PC-3 (cell line): Measurements from ENCODE around the gene PIP5K1C. TPM values are rescaled to one million over a fixed set of nuclear protein-coding genes. Genes with fewer than 3 reads are reported as not detected.

Source experiments
- ATAC-seq: fragments of 200-7000 bp; cut with Tn5 transposase; 2 replicates; pipeline ENCODE4 v1.9.1; 2020; ENCODE audit warnings: mild to moderate bottlenecking, moderate library complexity
- BruUV-seq: library from RNA; stranded (reverse); fragments of 400-500 nt; replicated peaks from 2 replicates; lab custom pipeline; 2021; lab: Mats Ljungman, UMichigan
- CTCF ChIA-PET: fragments of 300-600 bp; sonication (Branson Sonifier 250); formaldehyde crosslinking; loops from one replicate; lab custom pipeline; 2022; ENCODE audit warnings: antibody characterized with exemption; lab: Charles Lee
- POLR2A ChIA-PET: fragments of 300-600 bp; sonication (Branson Sonifier 250); formaldehyde crosslinking; loops from one replicate; lab custom pipeline; 2022; ENCODE audit warnings: antibody characterized with exemption; ENCODE audit not compliant: unreplicated experiment; lab: Charles Lee
- DNase-seq: peaks from one replicate; pipeline ENCODE4 v3.0.0-alpha.2; 2015
- H2AFZ ChIP-seq: fragments of 300-600 bp; sonication (generic); 2 replicates; pipeline ENCODE4 v1.6.0; 2016; ENCODE audit warnings: antibody characterized with exemption, low read length
- H3F3A ChIP-seq: fragments of 300-600 bp; sonication (generic); one replicate; pipeline ENCODE4 v1.6.0; 2017; ENCODE audit warnings: antibody characterized with exemption, low read length, control low read depth, mild to moderate bottlenecking; ENCODE audit not compliant: unreplicated experiment
- H3K27ac ChIP-seq: fragments of 300-600 bp; sonication (generic); 2 replicates; pipeline ENCODE4 v1.5.1; 2016; ENCODE audit warnings: mild to moderate bottlenecking, low read length
- H3K27me3 ChIP-seq: fragments of 300-600 bp; sonication (generic); 2 replicates; pipeline ENCODE4 v1.6.1; 2016; ENCODE audit warnings: low read length, mixed read lengths
- H3K36me3 ChIP-seq: fragments of 300-600 bp; sonication (generic); 2 replicates; pipeline ENCODE4 v1.6.1; 2016; ENCODE audit warnings: low read depth, mixed run types, low read length, mixed read lengths
- H3K4me1 ChIP-seq: fragments of 300-600 bp; sonication (generic); 2 replicates; pipeline ENCODE4 v1.5.1; 2016; ENCODE audit warnings: low read length; ENCODE audit not compliant: insufficient read depth
- H3K4me2 ChIP-seq: fragments of 300-600 bp; sonication (generic); 2 replicates; pipeline ENCODE4 v1.6.0; 2016; ENCODE audit warnings: low read length
- H3K4me3 ChIP-seq: fragments of 300-600 bp; sonication (generic); 2 replicates; pipeline ENCODE4 v1.5.1; 2016; ENCODE audit warnings: mild to moderate bottlenecking, low read length, mixed read lengths
- H3K79me2 ChIP-seq: fragments of 300-600 bp; sonication (generic); 2 replicates; pipeline ENCODE4 v1.6.1; 2017; ENCODE audit warnings: low read length, mixed read lengths
- H3K9ac ChIP-seq: fragments of 300-600 bp; sonication (generic); 2 replicates; pipeline ENCODE4 v1.6.0; 2016; ENCODE audit warnings: mild to moderate bottlenecking, low read length
- H3K9me2 ChIP-seq: fragments of 300-600 bp; sonication (generic); replicated peaks from 2 replicates; pipeline ENCODE4 v1.6.1; 2016; ENCODE audit warnings: mixed run types, low read length, mixed read lengths
- H3K9me3 ChIP-seq: fragments of 300-600 bp; sonication (generic); 2 replicates; pipeline ENCODE4 v1.6.1; 2016; ENCODE audit warnings: low read length, mixed read lengths
- H4K20me1 ChIP-seq: fragments of 300-600 bp; sonication (generic); 2 replicates; pipeline ENCODE4 v1.6.1; 2016; ENCODE audit warnings: low read length, mixed read lengths
- EZH2 ChIP-seq: fragments of 300-600 bp; sonication (generic); IDR thresholded peaks from one replicate; pipeline ENCODE4 v1.6.1; 2017; ENCODE audit warnings: antibody characterized with exemption, mild to moderate bottlenecking, low read length; ENCODE audit not compliant: unreplicated experiment
- EZH2phosphoT487 ChIP-seq: fragments of 300-600 bp; sonication (generic); IDR thresholded peaks from 2 replicates; pipeline ENCODE4 v1.6.1; 2018; ENCODE audit warnings: mild to moderate bottlenecking, antibody characterized with exemption, low read length, borderline replicate concordance
- intact Hi-C: fragments of 100-400 bp; cut with micrococcal nuclease; formaldehyde crosslinking; loops from 2 replicates; pipeline ENCODE4 v1.9.0; 2023
- total RNA-seq: library from RNA; depleted of rRNA; stranded (reverse); fragments of >200 nt; gene quantifications from 2 replicates; pipeline ENCODE4 v1.2.3, GENCODE V29; 2014
- TF ChIP-seq, protein P1 (sequence below): fragments of 300-600 bp; sonication (generic); conservative IDR thresholded peaks from 2 replicates; pipeline ENCODE4 v1.5.1; 2017; ENCODE audit warnings: antibody characterized with exemption, low read depth, mild to moderate bottlenecking, low read length

The PIP5K1C gene
- total RNA-seq, 1 experiment from 2014 or later: 16.1 TPM

DNA sequence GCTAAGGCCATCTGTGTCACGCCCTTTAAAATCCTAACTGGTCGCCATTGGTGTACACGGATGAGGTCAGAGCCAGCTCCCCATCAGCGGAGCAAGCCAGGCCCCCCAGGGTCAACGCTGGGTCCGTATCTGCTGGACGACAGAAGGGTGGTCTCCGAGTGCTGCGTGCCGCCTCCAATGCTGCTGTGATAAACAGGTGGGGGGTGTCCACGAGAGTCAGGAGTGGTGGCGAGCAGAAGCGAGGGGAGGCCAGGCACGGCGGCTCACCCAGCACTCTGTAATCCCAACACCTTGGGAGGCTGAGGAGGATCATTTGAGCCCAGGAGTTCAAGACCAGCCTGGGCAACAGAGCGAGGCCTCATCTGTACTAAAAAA is 42.9 kb downstream of the PIP5K1C start:
- Histone ChIP-seq H3K27ac (no peak overlapping the region), H3K79me2 (no peaks in the 10 kb centered on the region), H3K4me1 (peaks cover 20% of the 10 kb centered on the region), H3K36me3 (no peaks in the 10 kb centered on the region), H3F3A (no peaks in the 10 kb centered on the region), H3K9ac (no peak overlapping the region), H3K4me3 (no peak overlapping the region), H3K27me3 (no peaks in the 10 kb centered on the region), H3K4me2 (no peak overlapping the region), H3K9me3 (no peaks in the 10 kb centered on the region), H4K20me1 (no peaks in the 10 kb centered on the region), H2AFZ (no peak overlapping the region), H3K9me2 (no peaks in the 10 kb centered on the region)
- ChIA-PET POLR2A (no interaction called here), CTCF (no interaction called here)
- intact Hi-C loops: no loop called here
- no peak for DNase-seq
- TF ChIP-seq, protein P1, sequence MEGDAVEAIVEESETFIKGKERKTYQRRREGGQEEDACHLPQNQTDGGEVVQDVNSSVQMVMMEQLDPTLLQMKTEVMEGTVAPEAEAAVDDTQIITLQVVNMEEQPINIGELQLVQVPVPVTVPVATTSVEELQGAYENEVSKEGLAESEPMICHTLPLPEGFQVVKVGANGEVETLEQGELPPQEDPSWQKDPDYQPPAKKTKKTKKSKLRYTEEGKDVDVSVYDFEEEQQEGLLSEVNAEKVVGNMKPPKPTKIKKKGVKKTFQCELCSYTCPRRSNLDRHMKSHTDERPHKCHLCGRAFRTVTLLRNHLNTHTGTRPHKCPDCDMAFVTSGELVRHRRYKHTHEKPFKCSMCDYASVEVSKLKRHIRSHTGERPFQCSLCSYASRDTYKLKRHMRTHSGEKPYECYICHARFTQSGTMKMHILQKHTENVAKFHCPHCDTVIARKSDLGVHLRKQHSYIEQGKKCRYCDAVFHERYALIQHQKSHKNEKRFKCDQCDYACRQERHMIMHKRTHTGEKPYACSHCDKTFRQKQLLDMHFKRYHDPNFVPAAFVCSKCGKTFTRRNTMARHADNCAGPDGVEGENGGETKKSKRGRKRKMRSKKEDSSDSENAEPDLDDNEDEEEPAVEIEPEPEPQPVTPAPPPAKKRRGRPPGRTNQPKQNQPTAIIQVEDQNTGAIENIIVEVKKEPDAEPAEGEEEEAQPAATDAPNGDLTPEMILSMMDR: no peak
- TF ChIP-seq EZH2phosphoT487 (no peak), EZH2 (no peak)
- no TSS peak for BruUV-seq
- ATAC-seq: no peak

- no peak overlapping the region for H3K4me3 ChIP-seq
- H3K27me3 ChIP-seq: no peaks in the 10 kb centered on the region
- H3K79me2 ChIP-seq: no peaks in the 10 kb centered on the region
- POLR2A ChIA-PET: interaction anchor here (0.6 kb wide), 1 partner anchor 28 kb away, joined by 4 read pairs; no protein-coding TSS in a partner anchor
- ATAC-seq (peak; percentile 60), DNase-seq (peak; percentile 59)
- no peak for TF ChIP-seq EZH2
- TF ChIP-seq EZH2phosphoT487: no peak
- TF ChIP-seq, protein P1: peak; percentile 24; the same call in 1 of the 2 replicates
- BruUV-seq: no TSS peak
- H3F3A ChIP-seq: no peaks in the 10 kb centered on the region
- intact Hi-C loops: no loop called here
- peaks cover 20% of the 10 kb centered on the region for H3K4me1 ChIP-seq
- no peaks in the 10 kb centered on the region for H3K9me2 ChIP-seq
- H3K36me3 ChIP-seq: no peaks in the 10 kb centered on the region
- H3K9ac ChIP-seq: no peak overlapping the region
- CTCF ChIA-PET: no interaction called here
- peak overlapping the region; percentile 19 for H3K4me2 ChIP-seq
- H2AFZ ChIP-seq: no peak overlapping the region
- H3K9me3 ChIP-seq: no peaks in the 10 kb centered on the region
- peak overlapping the region; percentile 84 for H3K27ac ChIP-seq
- no peaks in the 10 kb centered on the region for H4K20me1 ChIP-seq
Measured at GRCh38 chr19:3656747-3657394, 43.4 kb downstream of the PIP5K1C start.

- H3K9me3 ChIP-seq: no peaks in the 10 kb centered on the region
- ChIA-PET CTCF (no interaction called here), POLR2A (interaction anchor here (0.6 kb wide), 1 partner anchor 27 kb away, joined by 4 read pairs; no protein-coding TSS in a partner anchor)
- no peaks in the 10 kb centered on the region for H3K36me3 ChIP-seq
- no peaks in the 10 kb centered on the region for H3K9me2 ChIP-seq
- no peaks in the 10 kb centered on the region for H3F3A ChIP-seq
- peak overlapping the region; percentile 79; the same call in 1 of the 2 replicates for H3K9ac ChIP-seq
- peak overlapping the region; percentile 84 for H3K27ac ChIP-seq
- no peak overlapping the region for H3K4me3 ChIP-seq
- DNase-seq: peak; percentile 2
- H2AFZ ChIP-seq: no peak overlapping the region
- TF ChIP-seq, protein P1: no peak
- TF ChIP-seq EZH2phosphoT487 (no peak), EZH2 (no peak)
- no TSS peak for BruUV-seq
- intact Hi-C loops: no loop called here
- H3K4me2 ChIP-seq: peak overlapping the region; percentile 19
- peaks cover 20% of the 10 kb centered on the region for H3K4me1 ChIP-seq
- peak; percentile 53 for ATAC-seq
- H4K20me1 ChIP-seq: no peaks in the 10 kb centered on the region
- no peaks in the 10 kb centered on the region for H3K27me3 ChIP-seq
- H3K79me2 ChIP-seq: no peaks in the 10 kb centered on the region
Measured at GRCh38 chr19:3656073-3656746, 44.1 kb downstream of the PIP5K1C start.
